ENCODE measurements around the gene MORN3.
"Not testable (repeated sequence)": the region's sequence is repeated elsewhere in the genome, so short reads cannot be mapped to it uniquely, and the experiment has no call there.

The MORN3 gene

DNA sequence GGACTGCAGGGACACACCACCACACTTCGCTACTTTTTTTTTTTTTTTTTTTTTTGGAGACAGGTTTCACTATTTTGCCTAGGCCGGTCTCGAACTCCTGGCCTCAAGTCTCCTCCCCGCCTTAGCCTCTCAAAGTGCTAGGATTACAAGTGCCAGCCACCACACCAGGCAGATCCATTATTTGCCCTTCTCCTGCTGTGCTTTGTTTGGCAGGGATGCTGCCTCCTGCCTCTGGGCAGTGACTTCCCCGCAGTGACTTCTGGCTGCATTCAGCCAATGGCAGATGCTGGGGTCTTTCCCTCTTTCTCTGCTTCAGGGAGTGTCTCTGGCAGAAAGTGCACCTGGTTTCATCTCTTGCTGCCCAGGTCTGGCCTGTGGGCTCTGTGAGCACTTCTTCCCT, 6.7 kb upstream of the MORN3 start:
- no peak for DNase-seq (ENCODE audit: low read depth)
- H3K4me3 ChIP-seq (ENCODE audit: low read depth, low read length), result no peak overlapping the region
- no peak for TF ChIP-seq MYC (IDR thresholded peaks at IDR 0.05; ENCODE audit: low read depth, low read length)
- no peak for TF ChIP-seq POLR2A (IDR thresholded peaks at IDR 0.05; ENCODE audit: extremely low read depth, insufficient read length)
- TF ChIP-seq, protein P1, sequence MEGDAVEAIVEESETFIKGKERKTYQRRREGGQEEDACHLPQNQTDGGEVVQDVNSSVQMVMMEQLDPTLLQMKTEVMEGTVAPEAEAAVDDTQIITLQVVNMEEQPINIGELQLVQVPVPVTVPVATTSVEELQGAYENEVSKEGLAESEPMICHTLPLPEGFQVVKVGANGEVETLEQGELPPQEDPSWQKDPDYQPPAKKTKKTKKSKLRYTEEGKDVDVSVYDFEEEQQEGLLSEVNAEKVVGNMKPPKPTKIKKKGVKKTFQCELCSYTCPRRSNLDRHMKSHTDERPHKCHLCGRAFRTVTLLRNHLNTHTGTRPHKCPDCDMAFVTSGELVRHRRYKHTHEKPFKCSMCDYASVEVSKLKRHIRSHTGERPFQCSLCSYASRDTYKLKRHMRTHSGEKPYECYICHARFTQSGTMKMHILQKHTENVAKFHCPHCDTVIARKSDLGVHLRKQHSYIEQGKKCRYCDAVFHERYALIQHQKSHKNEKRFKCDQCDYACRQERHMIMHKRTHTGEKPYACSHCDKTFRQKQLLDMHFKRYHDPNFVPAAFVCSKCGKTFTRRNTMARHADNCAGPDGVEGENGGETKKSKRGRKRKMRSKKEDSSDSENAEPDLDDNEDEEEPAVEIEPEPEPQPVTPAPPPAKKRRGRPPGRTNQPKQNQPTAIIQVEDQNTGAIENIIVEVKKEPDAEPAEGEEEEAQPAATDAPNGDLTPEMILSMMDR (IDR thresholded peaks at IDR 0.05; ENCODE audit: low read depth, low read length), result no peak
- TF ChIP-seq, protein P2, sequence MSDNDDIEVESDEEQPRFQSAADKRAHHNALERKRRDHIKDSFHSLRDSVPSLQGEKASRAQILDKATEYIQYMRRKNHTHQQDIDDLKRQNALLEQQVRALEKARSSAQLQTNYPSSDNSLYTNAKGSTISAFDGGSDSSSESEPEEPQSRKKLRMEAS (IDR thresholded peaks at IDR 0.05; ENCODE audit: low read depth, low read length), result no peak

DNA sequence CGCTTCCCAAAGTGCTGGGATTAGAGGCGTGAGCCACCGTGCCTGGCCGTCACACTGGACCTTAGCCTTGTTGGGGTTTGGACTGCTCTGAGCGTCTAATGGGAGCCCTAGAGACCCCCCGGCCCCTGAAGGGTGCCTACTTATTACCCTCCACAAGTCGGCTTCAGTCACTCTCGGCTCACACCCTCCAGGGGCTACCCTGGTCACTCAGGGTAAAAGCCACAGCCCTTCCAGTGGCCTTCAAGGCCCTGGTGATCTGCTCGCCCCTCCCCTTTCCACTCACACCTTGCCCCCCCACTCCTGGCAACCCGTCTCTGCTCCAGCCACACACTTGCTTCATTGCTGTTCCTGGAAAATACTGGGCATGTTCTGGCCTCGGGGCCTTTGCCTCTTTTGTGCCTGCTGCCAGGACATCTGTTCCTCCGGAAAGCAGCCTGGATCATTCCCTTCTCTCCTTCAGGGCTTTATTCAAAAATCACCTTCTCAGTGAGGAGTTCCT, 3.6 kb upstream of the MORN3 start:
- DNase-seq (ENCODE audit: low read depth), result no peak
- TF ChIP-seq, protein P2 (IDR thresholded peaks at IDR 0.05; ENCODE audit: low read depth, low read length), result no peak
- no peak for TF ChIP-seq MYC (IDR thresholded peaks at IDR 0.05; ENCODE audit: low read depth, low read length)
- no peak for TF ChIP-seq POLR2A (IDR thresholded peaks at IDR 0.05; ENCODE audit: extremely low read depth, insufficient read length)
- TF ChIP-seq, protein P1 (IDR thresholded peaks at IDR 0.05; ENCODE audit: low read depth, low read length), result no peak

DNA sequence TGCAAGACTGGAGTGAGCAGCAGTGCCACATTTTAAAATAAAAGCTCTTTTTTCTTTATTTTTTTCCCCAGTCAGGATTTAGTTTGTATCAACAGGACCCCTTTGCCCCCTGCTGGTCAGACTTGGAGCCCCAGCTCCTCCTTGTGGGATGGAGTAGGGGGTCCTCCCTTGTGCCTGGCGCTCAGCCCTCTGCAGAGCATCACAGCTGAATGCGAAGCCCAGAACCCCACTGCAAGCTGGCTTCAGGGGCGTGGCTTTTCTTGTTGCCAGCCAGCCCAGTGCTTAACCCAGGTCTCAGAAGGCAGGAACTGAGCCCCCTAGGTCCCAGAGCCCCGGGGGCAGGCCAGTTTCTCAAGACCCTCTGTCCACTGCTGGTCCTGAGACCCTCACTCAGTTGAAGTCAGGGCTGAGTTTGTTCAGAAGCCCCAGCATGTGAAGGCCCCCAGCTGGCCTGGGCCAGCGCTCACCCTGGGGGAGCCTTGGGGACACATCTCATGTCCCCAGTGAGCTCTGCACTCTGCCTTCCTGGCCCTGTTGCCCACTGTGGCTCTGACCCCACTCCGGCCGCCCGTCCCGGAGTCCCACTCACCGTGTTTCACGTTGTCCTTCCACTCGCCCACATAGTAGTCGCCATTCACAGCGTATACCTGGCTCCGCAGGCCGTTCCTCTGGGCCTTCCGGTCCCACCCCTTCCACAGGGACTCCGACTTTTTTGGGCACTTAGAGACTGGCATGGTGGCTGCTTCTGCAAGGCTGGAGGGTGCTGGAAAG, 519 bp downstream of the MORN3 start:
- H3K4me3 ChIP-seq (ENCODE audit: low read depth, low read length), result no peak overlapping the region
- TF ChIP-seq, protein P1 (IDR thresholded peaks at IDR 0.05; ENCODE audit: low read depth, low read length), result peak; percentile 85
- TF ChIP-seq POLR2A (IDR thresholded peaks at IDR 0.05; ENCODE audit: extremely low read depth, insufficient read length), result no peak
- DNase-seq (ENCODE audit: low read depth), result peak; percentile 73

More for the DNA sequence above, 3.6 kb upstream of the MORN3 start:
- H3K4me3 ChIP-seq (ENCODE audit: low read depth, low read length), result no peak overlapping the region

DNA sequence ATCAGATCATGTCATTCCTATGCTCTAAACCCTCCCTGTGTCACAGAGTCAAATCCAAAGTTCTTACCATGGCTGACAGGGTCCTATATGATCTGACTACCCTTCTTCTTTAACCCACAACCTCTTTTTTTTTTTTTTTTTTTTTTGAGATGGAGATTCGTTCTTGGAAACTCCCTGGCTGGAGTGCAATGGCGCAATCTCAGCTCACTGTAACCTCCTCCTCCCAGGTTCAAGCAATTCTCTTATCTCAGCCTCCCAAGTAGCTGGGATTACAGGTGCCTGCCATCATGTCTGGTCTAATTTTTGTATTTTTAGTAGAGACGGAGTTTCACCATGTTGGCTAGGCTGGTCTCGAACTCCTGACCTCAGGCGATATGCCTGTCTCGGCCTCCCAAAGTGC, 2.6 kb downstream of the MORN3 start:
- DNase-seq (ENCODE audit: low read depth), result not testable (repeated sequence)

DNA sequence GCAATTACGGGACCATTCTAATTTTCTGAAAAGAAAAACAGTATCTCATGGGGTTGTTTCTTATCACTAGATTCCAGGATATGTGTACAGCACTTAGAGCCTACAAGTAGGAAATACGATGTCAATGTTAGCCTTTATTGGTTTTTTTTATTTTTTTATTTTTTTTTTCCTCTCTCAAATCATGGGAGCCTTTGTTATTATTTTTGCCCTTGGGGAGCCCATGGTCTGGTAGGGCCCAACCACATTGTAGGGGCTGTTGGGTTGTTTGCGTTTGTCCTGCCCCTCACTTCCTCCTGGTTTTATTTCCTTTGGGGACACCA, 5.9 kb downstream of the MORN3 start:
- H3K4me3 ChIP-seq (ENCODE audit: low read depth, low read length), result peak overlapping the region; percentile 27
- TF ChIP-seq POLR2A (IDR thresholded peaks at IDR 0.05; ENCODE audit: extremely low read depth, insufficient read length), result no peak
- TF ChIP-seq MYC (IDR thresholded peaks at IDR 0.05; ENCODE audit: low read depth, low read length), result peak; percentile 82
- DNase-seq (ENCODE audit: low read depth), result no peak

More for the DNA sequence above, 2.6 kb downstream of the MORN3 start:
- H3K4me3 ChIP-seq (ENCODE audit: low read depth, low read length), result not testable (repeated sequence)

DNA sequence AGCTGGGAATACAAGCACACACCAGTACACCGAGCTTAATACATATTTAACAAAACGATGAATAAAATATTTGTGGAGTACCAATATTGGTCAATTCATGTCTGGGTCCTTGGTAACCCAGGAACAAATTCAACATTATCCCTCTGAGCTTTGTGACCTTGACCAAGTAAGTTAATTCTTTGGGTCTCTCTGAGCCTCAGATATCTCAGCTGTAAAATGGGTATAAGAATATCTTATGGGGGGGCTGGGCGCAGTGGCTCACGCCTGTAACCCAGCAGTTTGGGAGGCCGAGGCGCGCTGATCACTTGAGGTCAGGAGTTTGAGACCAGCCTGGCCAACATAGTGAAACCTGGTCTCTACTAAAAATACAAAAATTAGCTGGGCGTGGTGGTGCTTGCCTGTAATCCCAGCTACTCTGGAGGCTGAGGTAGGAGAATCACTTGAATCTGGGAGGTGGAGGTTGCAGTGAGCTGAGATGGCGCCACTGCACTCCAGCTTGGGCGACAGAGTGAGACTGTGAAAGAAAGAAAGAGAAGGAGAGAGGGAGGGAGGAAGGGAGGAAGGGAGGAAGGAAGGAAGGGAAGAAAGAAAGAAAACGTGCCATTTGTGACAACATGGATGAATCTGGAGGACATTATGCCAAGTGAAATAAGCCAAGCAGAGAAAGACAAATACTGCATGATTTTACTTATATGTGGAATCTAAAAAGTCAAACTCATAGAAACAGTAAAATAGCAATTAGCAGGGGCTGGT, 7.9 kb downstream of the MORN3 start:
- not testable (repeated sequence) for DNase-seq (ENCODE audit: low read depth); H3K4me3 ChIP-seq (ENCODE audit: low read depth, low read length)

DNA sequence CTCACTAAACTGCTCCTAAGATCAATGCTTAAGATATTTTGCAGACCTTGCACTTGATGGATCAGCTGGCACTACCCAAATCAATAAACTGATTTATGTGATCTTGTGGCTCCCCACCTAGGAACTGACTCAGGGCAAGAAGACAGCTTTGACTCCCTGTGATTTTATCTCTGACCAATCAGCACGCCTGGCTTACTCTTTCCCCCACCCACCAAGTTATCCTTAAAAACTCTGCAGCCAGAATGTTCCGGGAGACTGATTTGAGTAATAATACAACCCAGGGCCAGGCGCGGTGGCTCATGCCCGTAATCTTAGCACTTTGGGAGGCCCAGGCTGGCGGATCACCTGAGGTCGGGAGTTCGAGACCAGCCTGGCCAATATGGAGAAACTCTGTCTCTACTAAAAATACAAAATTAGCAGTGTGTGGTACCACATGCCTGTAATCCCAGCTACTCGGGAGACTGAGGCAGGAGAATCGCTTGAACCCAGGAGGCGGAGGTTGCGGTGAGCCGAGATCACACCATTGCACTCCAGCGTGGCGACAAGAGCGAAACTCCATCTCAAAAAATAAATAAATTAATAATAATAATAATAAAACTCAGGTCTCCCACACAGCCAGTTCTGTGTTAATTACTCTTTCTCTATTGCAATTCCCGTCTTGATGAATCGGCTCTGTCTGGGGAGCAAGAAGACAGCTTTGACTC, 12.0 kb downstream of the MORN3 start:
- TF ChIP-seq, protein P1 (IDR thresholded peaks at IDR 0.05; ENCODE audit: low read depth, low read length), result no peak
- TF ChIP-seq MYC (IDR thresholded peaks at IDR 0.05; ENCODE audit: low read depth, low read length) (no peak), POLR2A (IDR thresholded peaks at IDR 0.05; ENCODE audit: extremely low read depth, insufficient read length) (no peak)
- TF ChIP-seq, protein P2 (IDR thresholded peaks at IDR 0.05; ENCODE audit: low read depth, low read length), result no peak
- DNase-seq (ENCODE audit: low read depth), result no peak
- no peak overlapping the region for H3K4me3 ChIP-seq (ENCODE audit: low read depth, low read length)

Measured in NB4 (cell line).